Activated CD4-positive, alpha-beta T cell treated with anti-CD3 and anti-CD28 coated beads, Interleukin-2, Interleukin-6, amounts not matched to agents 100 ng/mL and 50 ng/mL, durations not matched to agents 16 hours and 8 hours (primary cell): Measurements from ENCODE around the gene HELB.

Source experiments
- DNase-seq: peaks from one replicate; pipeline ENCODE4 v3.0.0-alpha.2; 2020

The HELB gene

GRCh38 chr12:66303316-66303804 is 1.1 kb downstream of the HELB start:
- DNase-seq = peak; percentile 67

DNA sequence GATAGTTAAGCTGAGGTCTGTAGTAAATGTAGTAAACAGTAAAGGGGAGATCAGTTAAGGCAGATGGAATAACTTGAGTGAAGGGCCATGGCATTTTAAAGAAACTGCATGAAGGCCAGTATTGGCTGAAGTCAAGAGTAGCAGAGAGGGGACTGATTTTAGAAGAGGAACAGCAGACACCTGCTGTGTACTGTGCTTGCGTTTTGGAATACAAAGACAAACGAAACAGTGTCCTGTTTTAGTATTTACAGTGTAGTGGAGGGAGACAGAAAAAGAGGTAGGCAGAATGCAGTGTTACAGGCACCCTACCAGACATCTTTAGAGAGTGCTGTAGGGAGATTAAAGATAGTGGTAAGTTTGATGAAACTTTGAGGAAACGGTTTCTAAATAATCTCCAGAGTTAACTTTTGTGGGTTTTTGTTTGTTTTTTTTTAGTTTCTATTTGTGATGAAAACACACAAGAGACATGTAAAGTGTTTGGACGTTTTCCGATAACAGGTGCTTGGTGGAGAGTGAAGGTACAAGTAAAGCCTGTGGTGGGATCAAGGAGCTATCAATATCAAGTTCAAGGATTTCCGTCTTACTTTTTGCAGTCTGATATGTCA is 2.1 kb downstream of the HELB start:
- DNase-seq = peak; percentile 10

DNA sequence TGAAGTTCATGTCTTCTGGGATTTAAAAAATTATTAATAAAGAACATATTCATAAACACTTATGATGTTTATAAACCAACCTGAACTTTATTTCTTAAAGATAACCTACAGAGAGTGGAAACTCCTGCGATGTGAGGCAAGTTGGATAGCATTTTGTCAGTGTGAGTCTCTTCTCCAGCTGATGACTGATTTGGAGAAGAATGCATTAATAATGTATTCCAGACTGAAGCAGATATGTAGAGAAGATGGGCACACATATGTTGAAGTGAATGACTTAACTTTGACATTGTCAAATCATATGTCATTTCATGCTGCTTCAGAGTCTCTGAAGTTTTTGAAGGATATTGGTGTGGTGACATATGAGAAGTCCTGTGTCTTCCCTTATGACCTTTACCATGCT is 7.3 kb downstream of the HELB start:
- DNase-seq = no peak

- no peak for DNase-seq
Measured at GRCh38 chr12:66312189-66312588, 9.9 kb downstream of the HELB start.

DNA sequence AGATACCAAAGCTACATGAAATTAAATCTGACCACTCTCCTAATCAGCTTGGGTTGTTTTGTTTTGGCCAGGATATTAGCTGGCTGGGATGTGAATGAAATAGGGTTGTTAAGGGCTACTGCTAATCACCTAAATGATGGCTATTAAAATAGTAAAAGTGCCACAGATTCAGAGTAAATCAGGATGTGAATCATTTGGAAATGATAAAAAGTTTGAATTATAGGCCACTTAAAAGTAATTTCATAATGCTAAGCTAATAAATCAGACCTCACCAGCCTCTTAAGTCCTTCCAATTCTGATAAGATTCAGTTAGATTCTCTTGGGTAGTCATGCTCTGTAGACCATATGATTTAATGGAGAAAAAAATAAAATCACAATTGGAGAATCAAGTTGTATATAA is 12.0 kb downstream of the HELB start:
- no peak for DNase-seq

- no peak for DNase-seq
Measured at GRCh38 chr12:66319266-66319954, 17.1 kb downstream of the HELB start.

DNA sequence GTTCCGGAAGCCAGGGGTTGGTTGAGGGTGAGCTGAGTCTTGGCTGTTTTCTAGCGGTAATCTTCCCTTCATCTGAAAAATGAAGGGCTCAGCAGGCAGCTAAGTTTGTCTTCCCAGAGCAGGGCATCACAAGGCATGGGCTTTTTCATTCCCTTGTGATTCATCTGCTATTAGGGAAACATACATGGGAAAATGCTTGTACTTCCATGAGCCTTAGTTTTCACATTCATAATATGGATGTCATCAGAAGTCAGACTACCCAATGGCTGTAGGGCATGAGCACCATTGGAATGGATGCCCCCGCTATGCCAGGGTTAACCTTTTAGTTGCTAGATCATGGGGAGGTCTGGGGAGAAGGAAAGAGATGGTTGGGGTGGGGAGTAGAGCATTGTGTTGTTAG is 18.7 kb downstream of the HELB start:
- DNase-seq = no peak

- no peak for DNase-seq
Measured at GRCh38 chr12:66321435-66321834, 19.1 kb downstream of the HELB start.

GRCh38 chr12:66323017-66323416 is 20.7 kb downstream of the HELB start:
- DNase-seq = no peak

- no peak for DNase-seq
Measured at GRCh38 chr12:66329941-66330340, 27.6 kb downstream of the HELB start.

GRCh38 chr12:66331016-66331415 is 28.7 kb downstream of the HELB start:
- no peak for DNase-seq

DNA sequence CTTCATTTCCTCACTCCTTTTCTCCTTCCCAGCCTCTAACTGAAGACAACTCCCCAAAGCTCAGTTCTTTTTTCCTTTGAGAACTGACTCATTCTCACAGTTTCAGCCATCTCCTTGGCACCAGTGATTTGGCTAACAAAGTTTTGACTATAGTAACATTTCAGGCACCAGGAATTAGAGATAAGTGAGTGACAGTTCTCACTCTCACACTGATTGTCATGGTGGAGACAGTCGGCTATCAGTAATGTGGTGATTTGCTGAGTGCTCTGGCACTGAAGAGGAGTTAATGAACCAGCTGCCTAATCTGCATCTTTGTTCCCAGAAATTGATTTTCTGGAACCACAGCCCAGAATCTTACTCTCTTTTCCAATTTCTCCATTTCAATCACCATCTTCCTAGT is 29.5 kb downstream of the HELB start:
- no peak for DNase-seq

- no peak for DNase-seq
Measured at GRCh38 chr12:66335746-66336145, 33.5 kb downstream of the HELB start.

DNA sequence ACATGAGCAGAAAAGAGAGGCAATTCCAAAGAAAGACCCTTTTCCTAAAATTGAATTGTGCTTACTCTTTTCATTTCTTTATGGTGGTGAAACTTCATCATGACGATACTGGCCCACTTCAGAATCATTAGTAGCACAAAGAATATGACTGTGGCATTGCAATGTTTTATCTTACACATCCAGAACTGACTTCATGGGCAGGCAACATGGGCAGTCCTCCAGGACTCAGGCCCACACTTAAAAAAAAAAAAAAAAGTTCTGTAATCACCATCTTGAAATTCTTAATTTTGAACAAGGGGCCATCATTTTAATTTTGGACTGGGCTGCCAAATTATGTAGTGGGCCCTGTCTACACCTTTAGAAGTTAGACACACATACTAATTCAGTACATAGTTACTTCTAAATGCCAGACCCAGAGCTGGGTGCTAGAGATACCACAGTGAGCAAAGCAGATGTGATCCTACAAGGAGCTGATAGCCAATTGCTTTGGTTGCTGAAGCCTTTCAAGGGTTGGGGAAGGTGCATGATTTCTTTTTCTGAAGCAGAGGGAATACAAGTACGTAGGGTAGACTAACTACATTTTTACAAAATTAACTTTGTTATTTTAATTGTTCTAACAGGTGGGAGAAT is 35.2 kb downstream of the HELB start:
- DNase-seq = no peak

DNA sequence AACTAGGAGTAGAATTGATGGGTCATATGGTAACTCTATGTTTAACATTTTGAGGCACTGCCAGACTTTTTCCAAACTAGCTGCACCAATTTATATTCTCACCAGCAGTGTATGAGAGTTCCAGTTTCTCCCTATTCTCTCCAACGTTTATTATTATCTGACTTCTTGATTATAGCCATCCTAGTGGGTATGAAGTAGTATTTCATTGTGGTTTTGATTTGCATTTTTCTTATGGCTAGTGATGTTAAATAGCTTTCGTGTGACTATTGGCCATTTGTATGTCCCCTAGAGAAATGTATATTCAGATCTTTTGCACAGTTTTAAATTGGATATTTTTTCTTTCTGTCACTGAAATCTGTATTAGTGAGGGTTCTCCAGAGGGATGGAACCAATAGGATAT is 37.8 kb downstream of the HELB start:
- no peak for DNase-seq

GRCh38 chr12:66341126-66341525 is 38.8 kb downstream of the HELB start:
- no peak for DNase-seq

- DNase-seq = no peak
Measured at GRCh38 chr12:66345212-66345611, 42.9 kb downstream of the HELB start.

DNA sequence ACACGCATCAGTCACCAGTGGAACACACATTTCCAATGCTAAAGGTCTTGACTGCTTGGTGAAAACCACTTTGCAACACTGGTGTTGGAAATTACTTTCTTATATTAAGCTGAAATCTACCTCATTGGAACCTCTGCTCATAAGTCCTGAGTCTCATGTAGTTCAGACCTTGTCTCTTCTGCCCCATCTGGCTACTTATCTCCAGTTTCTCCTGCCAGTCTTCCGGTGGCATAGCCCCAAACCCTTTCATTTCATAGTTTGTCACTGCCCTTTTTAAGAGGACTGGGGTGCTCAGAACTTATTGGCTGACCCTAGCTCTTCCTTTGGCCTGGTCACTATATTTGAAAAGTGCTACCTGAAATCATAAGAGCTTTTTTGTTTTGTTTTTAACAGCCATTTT is 43.7 kb downstream of the HELB start:
- DNase-seq = no peak

GRCh38 chr12:66351301-66351700 is 49.0 kb downstream of the HELB start:
- DNase-seq = no peak

DNA sequence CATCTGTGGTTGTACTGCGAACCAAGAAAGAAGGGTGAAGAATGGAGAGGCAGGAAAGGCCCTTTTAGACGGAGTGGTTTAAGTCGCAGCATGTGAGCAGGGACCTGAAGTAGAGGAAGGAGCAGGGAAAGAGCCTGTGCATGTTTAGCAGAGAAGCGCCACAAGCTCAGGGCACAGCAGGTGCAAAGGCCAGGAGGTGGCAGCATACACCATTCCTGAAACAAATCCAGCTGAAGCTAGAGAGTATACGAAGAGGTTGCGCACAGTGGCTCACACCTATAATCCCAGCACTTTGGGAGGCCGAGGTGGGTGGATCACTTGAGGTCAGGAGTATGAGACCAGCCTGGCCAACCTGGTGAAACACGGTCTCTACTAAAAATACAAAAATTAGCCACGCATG is 49.9 kb downstream of the HELB start:
- DNase-seq = no peak

GRCh38 chr12:66352899-66353298 is 50.6 kb downstream of the HELB start:
- DNase-seq = no peak

DNA sequence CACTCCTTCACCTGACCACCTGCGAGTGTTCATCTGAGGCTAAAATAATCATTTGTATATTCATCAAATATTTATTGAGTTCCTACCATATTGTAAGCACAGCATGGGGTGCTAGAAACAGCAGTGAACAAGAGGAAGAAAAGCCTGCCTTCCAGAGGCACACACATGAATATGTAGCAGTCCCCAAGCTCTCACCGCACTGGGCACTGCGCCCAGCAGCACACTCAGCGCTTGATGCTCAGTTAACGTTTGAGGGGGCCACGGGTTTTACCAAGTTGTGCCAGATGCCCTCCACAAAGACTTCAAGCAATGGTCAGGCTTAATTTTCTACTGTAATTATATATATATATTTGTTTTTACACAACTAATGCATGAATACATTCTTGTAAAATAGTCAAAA is 52.0 kb downstream of the HELB start:
- no peak for DNase-seq

GRCh38 chr12:66359300-66359699 is 57.0 kb downstream of the HELB start:
- no peak for DNase-seq

DNA sequence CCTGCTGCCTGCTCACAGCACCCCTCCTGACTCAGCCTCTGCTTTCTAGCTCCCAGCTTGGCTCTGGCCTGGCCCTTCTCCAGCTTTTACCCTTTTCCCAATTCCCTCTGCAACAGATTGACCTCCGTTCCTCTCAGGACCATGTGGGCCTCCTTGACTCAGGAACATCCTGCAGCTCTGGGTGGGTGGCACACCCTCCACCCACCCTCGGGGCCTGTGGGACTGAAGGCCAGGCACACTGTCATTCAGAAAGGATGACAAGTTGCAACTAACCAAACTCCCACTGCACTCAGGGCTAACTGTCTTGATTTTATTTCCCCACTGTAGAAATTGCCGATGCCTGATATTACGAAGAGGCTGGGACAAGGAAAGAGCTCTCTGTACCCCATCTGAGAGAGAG is 59.4 kb downstream of the HELB start:
- no peak for DNase-seq
